ENCODE data around the gene ARFGEF2.
"Not testable (repeated sequence)": the region's sequence is repeated elsewhere in the genome, so short reads cannot be mapped to it uniquely, and the experiment has no call there.

ARFGEF2 gene

DNA sequence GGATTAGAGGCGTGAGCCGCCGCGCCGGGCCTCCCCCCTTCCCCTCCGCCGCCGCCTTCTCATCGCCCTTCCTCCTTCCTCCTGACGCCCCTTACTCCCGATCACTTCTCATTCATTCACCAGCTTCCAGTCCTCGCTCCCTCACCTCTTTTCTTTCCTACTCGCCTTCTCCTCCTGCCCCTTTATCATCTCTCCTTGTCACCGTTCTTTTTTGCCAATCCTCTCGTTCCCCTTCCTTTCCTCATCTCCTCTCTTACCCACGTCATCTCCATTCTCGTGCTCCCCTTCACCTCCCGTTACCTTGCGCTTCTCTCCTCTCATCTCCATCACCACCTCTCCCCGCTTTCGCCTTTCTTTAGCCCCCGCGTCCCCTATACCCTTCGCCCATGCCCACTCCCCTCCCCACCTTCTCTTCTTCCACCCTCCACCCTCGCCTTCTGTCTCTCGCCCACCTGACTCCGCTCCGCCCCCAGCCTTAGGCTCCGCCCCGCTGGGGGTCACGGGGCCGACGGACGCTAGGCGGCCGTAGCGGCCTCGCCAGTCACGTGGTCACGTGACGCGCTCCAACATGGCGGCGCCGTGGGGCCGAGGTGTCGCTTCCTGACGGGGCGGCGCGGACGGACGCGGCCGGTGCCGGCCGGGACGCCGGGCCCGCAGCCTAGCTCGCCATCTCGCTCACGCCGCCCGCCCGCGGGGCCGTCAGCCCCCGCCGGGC is at the start of gene ARFGEF2:
ARFGEF2 (plus strand) TSS at position 544 of the 715 bp plus-strand sequence. CDS start 179 bp downstream, outside the sequence.
- peak; percentile 91 for DNase-seq

DNA sequence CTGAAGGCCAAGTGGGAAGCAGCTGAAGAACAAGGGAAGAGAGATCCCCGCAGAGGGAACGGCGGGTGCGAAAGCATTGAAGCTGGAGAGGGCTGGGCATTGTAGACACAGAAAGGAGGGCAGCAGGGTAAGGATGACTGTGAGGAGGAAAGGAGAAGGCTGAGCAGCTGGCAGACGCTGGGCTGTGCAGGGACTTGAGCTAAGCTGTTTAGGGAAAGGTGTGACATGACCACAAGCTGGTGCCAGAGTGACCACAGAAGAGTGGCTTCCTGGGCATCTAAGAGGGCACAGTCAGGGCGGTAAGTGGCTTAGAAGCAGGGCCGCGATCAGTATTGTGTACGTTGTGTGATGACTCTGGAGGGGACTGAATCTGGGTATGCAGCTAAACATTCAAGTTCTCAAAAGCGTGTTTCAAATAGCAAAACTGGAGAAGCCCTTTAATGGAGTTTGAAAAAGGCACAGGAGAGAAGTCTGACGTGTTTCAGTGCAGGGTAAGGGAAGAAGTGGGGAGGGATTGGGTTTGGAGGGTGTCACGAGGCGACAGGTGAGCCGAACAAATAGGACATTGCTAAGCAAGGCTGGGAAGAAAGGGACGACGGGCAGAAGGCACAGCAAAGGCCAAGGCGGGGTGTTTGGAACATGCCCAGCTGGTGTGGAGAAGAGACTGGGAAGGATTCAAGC is 46.1 kb upstream of the ARFGEF2 start:
- no peak for DNase-seq

- peak; percentile 69 for DNase-seq
These were observed 45.6 kb upstream of the ARFGEF2 start for GRCh38 chr20:48875914-48876240.

DNA sequence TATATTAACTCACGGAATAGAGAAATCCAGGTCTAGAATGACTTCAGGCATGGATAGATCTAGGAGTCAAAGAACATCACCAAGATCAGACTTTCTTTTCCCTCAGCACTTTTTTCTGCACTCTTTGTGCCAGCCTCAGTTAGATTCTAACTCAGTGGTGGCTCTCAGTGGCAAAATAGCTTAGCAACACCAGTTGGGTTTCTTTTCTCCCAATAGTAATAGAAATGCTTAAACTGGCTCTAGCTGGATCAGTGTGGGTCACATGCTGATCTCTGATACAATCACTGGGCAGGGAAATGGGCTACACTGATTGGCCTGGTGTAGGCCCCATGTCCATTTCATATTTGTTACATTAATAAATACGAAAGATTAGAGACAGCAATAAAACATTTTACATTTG is 44.2 kb upstream of the ARFGEF2 start:
- peak; percentile 26 for DNase-seq

GRCh38 chr20:48878534-48879248 is 42.8 kb upstream of the ARFGEF2 start:
- DNase-seq: no peak

- DNase-seq: peak; percentile 33
These were observed 41.8 kb upstream of the ARFGEF2 start for GRCh38 chr20:48879612-48880245.

DNA sequence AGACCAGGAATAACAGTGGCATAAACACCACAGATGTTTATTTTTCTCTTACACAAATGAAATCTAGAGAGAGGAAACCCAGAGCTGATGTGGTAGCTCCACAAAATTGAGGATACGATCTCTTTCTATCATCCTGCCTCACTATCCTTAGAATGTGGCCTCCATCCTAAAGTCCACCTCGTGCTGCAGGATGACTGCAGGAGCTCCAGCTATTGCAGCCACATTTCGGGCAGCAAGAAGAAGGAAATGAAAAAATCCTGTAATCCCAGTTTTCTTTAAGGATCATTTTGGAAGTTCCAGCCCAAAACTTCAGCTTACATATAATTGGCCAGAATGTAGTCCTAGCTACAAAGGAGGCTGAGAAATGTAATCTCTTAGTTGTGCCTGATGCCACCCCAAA is 41.2 kb upstream of the ARFGEF2 start:
- DNase-seq: no peak

DNA sequence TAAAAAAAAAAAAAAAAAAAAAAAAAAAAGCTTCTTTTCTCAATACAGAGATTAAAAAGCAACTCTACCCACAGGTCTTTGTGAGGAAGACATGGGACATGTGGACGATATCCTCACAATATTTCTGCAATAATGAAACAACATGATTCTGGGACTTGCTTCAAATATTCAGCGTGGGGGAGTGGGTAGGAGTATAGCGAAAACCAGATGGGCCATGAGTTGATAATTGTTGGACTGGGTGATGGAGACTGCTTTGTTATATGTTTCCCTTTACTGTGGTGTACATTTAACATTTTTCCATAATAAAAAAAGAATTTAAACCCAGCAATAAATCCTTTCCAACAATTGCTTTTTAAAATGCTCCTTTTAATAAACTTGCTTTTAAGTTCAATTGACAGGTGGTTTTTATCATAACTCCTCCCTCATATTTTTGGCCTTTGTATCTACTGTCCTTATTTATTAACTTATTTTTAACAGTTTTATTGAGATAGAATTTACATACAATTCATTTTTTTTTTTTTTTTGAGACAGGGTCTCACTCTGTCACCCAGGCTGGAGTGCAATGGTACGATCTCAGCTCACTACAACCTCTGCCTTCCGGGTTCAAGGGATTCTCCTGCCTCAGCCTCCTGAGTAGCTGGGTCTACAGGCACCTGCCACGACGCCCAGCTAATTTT is 40.4 kb upstream of the ARFGEF2 start:
- DNase-seq: no peak

- DNase-seq: no peak
These were observed 36.3 kb upstream of the ARFGEF2 start for GRCh38 chr20:48885237-48885636.

DNA sequence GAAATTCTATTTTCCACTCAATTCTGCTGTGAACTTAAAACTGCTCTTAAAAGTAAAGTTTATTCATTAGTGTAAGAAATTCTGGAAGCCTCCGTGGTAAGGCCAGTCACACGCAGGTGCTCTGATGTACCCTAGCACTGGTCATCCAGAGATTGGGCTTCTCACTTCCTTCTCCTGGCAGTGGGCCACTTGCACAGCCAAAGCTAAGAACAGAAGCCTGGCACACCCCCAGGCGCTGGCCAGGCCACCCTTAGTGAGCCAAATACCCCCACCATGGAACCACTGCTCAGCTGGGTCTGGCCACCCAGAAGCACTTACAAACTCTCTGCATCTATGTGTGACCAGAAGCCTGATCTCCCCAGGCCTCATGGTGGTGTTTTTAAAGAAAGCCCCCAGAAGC is 35.3 kb upstream of the ARFGEF2 start:
- DNase-seq: no peak

DNA sequence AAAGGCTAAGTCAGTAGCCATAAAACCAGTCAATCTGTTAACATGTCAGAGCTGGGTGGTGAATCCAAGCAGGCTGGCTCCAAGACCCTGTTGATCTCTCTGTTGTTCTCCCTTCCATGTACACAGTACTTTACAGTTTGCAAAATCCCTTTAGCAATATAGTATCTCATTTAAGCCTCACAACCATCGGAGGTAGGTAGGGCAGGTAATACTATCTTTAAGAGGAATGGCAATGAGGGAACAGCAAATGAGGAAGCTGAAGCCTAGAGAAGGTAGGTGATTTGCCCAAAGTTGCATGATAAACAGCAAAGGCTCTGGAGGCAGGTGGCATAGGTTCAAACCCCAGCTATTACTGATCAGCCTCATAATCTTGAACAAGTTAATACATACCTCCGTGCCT is 34.7 kb upstream of the ARFGEF2 start:
- DNase-seq: no peak

- not testable (repeated sequence) for DNase-seq
These were observed 33.0 kb upstream of the ARFGEF2 start for GRCh38 chr20:48888517-48888916.

DNA sequence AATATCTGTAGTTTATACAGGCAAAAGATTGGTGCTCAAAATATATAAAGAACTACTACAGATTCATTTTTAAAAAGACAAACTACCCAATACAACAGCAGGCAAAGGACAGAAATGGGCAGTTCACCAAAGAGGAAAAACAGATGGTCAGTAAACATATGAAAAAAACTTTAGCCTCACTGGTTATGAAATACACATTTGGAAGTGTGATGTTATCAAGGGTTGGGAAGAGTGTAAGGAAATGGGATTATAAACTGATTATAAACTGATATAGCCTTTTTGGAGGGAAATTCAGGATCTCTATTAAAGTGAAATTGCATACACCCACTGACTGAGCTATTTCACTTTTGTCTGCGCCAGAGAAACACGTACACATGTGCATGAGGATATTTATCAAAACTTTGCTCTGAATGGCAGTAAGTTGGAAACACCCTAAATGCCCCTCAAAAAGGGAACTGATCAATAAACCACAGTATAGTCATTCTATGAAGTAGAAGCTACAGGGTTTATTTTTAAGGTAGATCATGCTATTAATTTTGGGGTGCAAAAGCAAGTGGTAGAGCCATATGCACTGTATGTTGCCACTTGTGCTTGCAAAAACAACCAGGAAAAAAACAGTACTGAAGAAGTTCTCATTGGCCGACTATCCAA is 32.2 kb upstream of the ARFGEF2 start:
- no peak for DNase-seq

DNA sequence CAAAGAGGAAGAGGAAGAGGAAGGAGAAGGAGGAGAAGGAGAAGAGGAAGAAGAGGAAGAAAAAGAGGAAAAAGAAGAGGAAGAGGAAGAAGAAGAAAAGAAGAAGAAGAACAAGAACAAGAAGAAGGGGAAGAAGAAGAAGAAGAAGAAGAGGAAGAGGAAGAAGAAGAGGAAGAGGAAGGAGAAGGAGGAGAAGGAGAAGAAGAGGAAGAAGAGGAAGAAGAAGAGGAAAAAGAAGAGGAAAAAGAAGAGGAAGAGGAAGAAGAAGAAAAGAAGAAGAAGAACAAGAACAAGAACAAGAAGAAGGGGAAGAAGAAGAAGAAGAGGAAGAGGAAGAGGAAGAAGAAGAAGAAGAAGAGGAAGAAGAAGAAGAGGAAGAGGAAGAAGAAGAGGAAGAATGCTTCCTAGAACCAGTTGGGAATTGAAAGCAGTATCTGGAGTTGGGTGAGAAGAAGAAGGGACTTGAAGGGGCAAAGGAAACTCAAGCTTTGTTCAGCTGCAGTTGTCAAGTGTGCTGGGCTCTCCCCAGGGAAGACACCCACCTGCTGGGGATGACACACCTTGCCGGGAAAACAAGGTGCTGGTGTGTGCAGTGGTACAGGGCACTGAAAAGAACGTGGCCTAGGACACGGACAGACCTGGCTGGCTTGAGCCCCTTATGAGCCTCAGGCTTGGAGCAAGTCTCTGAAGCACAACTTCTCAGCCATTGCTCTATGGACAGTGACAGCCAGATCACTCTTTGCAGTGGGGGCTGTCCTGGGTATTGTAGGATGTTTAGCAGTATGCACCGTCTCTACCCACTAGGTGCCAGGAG is 30.1 kb upstream of the ARFGEF2 start:
- DNase-seq: no peak

DNA sequence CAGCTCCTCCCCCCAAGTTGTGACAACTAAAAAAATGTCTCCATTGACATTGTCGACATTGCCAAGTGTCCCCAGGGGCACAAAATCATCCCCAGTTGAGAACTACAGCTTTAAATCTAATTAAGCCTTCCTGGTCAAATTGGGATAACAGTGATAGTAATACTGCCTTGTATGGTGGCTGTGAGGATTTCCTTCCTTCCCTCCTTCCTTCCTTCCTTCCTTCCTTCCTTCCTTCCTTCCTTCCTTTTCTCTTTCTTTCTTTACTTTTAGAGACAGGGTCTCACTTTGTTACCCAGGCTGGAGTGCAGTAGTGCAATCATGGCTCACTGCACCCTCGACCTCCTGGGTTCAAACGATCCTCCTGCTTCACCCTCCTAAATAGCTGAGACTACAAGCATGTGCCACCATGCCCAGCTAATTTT is 29.5 kb upstream of the ARFGEF2 start:
- DNase-seq: no peak

GRCh38 chr20:48892891-48893290 is 28.6 kb upstream of the ARFGEF2 start:
- no peak for DNase-seq

- DNase-seq: no peak
These were observed 28.1 kb upstream of the ARFGEF2 start for GRCh38 chr20:48893374-48893773.

DNA sequence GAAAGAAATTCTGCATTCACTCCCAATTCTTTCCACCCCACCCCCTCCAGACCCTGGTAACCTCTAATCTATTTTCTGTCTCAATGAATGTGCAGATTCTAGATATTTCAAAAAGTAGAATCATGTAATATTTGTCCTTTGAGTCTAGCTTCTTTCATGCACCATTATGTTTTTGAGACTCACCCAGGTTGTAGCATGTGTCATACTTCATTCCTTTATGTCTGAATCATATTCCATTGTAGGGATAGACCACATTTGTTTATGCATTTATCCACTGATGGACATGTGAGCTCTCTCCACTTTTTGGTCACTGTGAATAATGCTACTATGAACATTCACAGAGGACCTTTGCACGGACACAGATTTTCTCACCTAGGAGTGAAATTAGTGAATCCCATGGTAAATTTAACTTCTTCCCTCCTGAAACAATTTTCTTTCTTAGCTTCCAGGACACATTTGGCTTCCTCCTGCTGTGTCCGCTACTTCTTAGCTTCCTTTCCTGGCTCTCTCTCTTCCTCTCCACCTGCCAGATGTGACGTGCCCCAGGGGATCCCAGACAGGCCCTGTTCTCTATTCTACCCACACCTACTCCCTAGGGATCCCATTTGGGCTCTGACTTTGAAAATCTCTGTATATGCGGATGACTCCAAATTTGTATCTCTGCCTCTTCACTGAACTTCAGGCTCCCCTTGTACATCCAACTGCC is 24.1 kb upstream of the ARFGEF2 start:
- peak; percentile 87 for DNase-seq

DNA sequence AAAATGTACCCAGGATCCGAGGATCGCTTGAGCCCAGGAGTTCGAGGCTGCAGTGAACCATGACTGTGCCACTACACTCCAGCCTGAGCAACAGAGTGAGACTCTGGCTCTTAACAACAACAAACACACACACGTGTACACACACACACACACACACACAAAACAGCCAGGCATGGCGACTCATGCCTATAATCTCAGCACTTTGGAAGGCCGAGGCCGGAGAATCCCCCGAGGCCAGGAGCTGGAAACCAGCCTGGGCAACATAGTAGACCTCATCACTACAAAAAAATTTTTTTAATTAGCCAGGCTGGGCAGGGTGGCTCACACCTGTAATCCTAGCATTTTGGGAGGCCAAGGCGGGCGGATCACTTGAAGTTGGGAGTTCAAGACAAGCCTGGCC is 23.3 kb upstream of the ARFGEF2 start:
- DNase-seq: peak; percentile 62

- no peak for DNase-seq
These were observed 22.5 kb upstream of the ARFGEF2 start for GRCh38 chr20:48898896-48899530.

Data from EL (cell line).